ENCODE data around the gene SNX19.

Gene SNX19

GRCh38 chr11:130904380-130904779 is 11.9 kb downstream of the SNX19 start:
- no peak for DNase-seq

GRCh38 chr11:130902380-130902779 is 13.9 kb downstream of the SNX19 start:
- DNase-seq, result no peak

- no peak for DNase-seq
Measured at GRCh38 chr11:130899106-130899505, 17.2 kb downstream of the SNX19 start.

- no peak for DNase-seq
Measured at GRCh38 chr11:130897262-130898182, 18.8 kb downstream of the SNX19 start.

GRCh38 chr11:130894322-130895025 is 21.8 kb downstream of the SNX19 start:
- DNase-seq, result no peak

- DNase-seq, result no peak
Measured at GRCh38 chr11:130892861-130893260, 23.4 kb downstream of the SNX19 start.

- no peak for DNase-seq
Measured at GRCh38 chr11:130891326-130891725, 25.0 kb downstream of the SNX19 start.

GRCh38 chr11:130890039-130890745 is 26.1 kb downstream of the SNX19 start:
- DNase-seq, result no peak

- DNase-seq, result no peak
Measured at GRCh38 chr11:130888790-130889189, 27.5 kb downstream of the SNX19 start.

GRCh38 chr11:130886704-130887103 is 29.6 kb downstream of the SNX19 start:
- DNase-seq, result no peak

GRCh38 chr11:130882138-130882551 is 34.1 kb downstream of the SNX19 start:
- no peak for DNase-seq

GRCh38 chr11:130881475-130882137 is 34.7 kb downstream of the SNX19 start:
- no peak for DNase-seq

- no peak for DNase-seq
Measured at GRCh38 chr11:130879836-130880235, 36.4 kb downstream of the SNX19 start.

GRCh38 chr11:130876931-130877915 is 39.1 kb downstream of the SNX19 start:
- no peak for DNase-seq

GRCh38 chr11:130876100-130876499 is 40.2 kb downstream of the SNX19 start:
- no peak for DNase-seq

- no peak for DNase-seq
Measured at GRCh38 chr11:130874955-130875531, 41.2 kb downstream of the SNX19 start.

GRCh38 chr11:130874396-130874795 is 41.9 kb downstream of the SNX19 start:
- no peak for DNase-seq

- DNase-seq, result no peak
Measured at GRCh38 chr11:130873761-130874160, 42.5 kb downstream of the SNX19 start.

GRCh38 chr11:130872981-130873380 is 43.3 kb downstream of the SNX19 start:
- DNase-seq, result no peak

GRCh38 chr11:130872513-130872912 is 43.8 kb downstream of the SNX19 start:
- DNase-seq, result no peak

- DNase-seq, result no peak
Measured at GRCh38 chr11:130872102-130872501, 44.2 kb downstream of the SNX19 start.
